Measurements from ENCODE around the gene CDH11. TPM values are rescaled to one million over a fixed set of nuclear protein-coding genes. Genes with fewer than 3 reads are reported as not detected.

CDH11 gene
- total RNA-seq, 1 donor from 2014 or later, result 94.1 TPM

DNA sequence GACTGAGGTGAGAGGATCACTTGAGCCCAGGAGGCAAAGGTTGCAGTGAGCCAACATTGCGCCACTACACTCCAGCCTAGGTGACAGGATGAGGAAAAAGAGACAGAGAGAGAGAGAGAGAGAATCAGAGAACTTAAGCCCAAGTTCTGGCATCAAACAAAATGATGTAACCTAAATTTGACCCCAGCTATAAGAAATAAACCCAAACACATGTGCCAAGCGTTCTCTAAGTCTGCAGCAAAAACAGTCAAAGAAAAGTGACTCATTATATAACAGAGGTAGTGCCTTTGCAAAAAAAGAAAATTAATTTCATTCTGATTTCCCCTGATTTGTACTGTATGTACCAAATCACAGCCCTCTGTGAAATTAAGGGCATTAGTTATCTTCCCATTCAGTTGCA lies 89.5 kb downstream of the CDH11 start:
- TF ChIP-seq, protein P1, sequence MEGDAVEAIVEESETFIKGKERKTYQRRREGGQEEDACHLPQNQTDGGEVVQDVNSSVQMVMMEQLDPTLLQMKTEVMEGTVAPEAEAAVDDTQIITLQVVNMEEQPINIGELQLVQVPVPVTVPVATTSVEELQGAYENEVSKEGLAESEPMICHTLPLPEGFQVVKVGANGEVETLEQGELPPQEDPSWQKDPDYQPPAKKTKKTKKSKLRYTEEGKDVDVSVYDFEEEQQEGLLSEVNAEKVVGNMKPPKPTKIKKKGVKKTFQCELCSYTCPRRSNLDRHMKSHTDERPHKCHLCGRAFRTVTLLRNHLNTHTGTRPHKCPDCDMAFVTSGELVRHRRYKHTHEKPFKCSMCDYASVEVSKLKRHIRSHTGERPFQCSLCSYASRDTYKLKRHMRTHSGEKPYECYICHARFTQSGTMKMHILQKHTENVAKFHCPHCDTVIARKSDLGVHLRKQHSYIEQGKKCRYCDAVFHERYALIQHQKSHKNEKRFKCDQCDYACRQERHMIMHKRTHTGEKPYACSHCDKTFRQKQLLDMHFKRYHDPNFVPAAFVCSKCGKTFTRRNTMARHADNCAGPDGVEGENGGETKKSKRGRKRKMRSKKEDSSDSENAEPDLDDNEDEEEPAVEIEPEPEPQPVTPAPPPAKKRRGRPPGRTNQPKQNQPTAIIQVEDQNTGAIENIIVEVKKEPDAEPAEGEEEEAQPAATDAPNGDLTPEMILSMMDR (IDR thresholded peaks at IDR 0.05), result no peak
- Histone ChIP-seq H3K27me3 (ENCODE audit: low read depth) (no peaks in the 10 kb centered on the region), H3K4me3 (no peak overlapping the region), H3K9me3 (no peaks in the 10 kb centered on the region), H3K36me3 (no peaks in the 10 kb centered on the region), H3K27ac (no peak overlapping the region), H3K4me1 (no peaks in the 10 kb centered on the region)
- no peak for DNase-seq
- ATAC-seq, result no peak
- intact Hi-C loops (cut with DNase I), result no loop called here

DNA sequence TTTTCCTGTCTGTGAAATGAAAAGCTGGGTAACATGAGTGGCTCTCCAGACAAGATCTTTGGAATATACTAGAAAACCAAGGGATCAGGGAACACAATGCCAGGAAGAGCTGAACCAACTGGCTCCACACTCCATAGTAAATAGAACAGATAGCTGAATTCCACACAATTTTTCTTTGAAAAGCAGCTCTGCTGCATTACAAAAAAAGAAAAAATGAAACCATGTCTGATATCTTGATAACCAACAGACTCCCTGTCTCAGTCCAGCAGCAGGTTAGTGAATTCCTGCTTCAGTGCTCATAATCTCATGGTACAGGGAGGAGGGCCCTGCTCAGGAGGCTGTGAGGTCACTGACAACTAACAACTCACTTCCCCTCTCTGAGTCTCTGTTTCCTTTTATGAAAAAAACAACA lies 97.1 kb downstream of the CDH11 start:
- H3K36me3 ChIP-seq, result no peaks in the 10 kb centered on the region
- H3K27me3 ChIP-seq (ENCODE audit: low read depth), result no peaks in the 10 kb centered on the region
- no peaks in the 10 kb centered on the region for H3K4me1 ChIP-seq
- TF ChIP-seq, protein P1 (IDR thresholded peaks at IDR 0.05), result no peak
- no peak overlapping the region for H3K4me3 ChIP-seq
- intact Hi-C loops (cut with DNase I), result no loop called here
- no peak overlapping the region for H3K27ac ChIP-seq
- DNase-seq, result no peak
- ATAC-seq, result no peak
- H3K9me3 ChIP-seq, result no peaks in the 10 kb centered on the region

DNA sequence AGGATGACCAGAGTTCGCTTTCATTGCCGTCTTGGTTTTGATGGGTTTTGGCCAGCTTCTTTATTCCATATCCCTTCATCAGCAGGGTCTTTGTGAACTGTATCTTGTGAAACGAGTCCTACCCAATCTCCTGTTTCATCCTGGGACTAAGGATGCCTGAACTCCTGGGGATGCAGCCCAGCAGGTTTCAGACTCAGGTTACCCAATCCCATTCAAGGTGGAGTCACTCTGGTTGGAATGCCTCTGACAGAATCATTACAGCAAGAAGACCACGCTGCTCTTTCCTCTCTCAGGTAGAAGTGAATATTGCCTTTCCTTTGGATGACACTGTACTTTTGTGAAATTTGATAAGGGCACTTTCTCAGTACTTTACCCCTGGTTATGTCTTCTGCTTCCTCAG lies 98.1 kb downstream of the CDH11 start:
- no peaks in the 10 kb centered on the region for H3K9me3 ChIP-seq
- TF ChIP-seq, protein P1 (IDR thresholded peaks at IDR 0.05), result no peak
- no peaks in the 10 kb centered on the region for H3K27me3 ChIP-seq (ENCODE audit: low read depth)
- ATAC-seq (no peak), DNase-seq (no peak)
- no peaks in the 10 kb centered on the region for H3K4me1 ChIP-seq
- no peaks in the 10 kb centered on the region for H3K36me3 ChIP-seq
- no peak overlapping the region for H3K4me3 ChIP-seq
- intact Hi-C loops (cut with DNase I), result no loop called here
- H3K27ac ChIP-seq, result no peak overlapping the region

DNA sequence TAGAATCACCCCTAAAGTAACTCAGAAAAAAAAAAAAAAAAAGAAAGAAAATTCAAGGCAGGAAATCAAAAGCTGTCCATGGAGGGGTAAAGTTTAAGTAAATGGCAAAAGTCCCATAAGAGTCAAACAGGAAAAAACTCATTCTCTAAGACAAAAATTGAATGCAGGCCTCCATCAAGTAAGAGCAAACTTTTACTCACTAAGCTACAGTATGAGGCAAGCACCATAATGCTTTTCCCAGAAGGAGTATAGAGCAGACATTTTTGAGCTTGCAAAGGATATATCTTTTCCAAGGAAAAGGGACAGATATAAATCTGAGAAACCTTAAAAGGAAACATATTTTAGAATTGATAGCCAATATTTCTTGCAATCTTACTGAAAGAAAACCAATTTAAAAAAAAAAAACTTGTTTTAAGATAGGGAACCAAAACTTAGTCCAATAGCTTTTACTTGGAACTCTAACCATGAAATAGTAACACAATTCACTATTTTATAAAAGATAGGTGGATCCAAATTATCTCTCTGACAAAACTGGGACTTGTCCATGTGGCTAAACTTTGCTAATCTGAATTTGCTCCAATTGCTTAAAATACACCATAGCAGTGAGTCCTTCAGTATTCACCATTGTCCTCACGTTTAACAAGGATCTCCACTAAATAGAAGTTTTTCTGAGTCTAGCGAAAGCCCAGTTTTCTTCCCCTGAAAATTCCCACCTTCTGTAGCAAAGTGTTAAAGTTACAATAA lies 99.8 kb downstream of the CDH11 start:
- no peaks in the 10 kb centered on the region for H3K27me3 ChIP-seq (ENCODE audit: low read depth)
- H3K4me3 ChIP-seq, result no peak overlapping the region
- no peaks in the 10 kb centered on the region for H3K4me1 ChIP-seq
- no peaks in the 10 kb centered on the region for H3K9me3 ChIP-seq
- no peak overlapping the region for H3K27ac ChIP-seq
- TF ChIP-seq, protein P1 (IDR thresholded peaks at IDR 0.05), result no peak
- intact Hi-C loops (cut with DNase I), result no loop called here
- ATAC-seq (no peak), DNase-seq (no peak)
- H3K36me3 ChIP-seq, result peaks cover 4% of the 10 kb centered on the region

DNA sequence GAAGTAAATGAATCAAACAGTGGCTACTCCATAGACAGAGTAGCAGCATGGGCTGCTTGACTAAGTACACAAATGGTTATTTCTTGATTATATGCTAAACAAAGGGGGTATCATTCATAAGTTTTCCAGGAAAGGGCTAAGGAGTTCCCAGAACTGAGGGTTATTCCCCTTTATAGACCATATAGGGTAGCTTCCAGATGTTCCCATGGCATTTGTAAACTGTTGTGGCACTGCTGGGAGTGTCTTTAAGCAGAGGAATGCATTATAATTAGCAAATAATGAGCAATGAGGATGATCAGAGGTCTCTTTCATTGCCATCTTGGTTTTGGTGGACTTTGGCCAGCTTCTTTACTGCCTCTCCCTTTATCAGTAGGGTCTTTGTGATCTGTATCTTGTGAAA lies 105.1 kb downstream of the CDH11 start:
- Histone ChIP-seq H3K27me3 (ENCODE audit: low read depth) (no peaks in the 10 kb centered on the region), H3K36me3 (peaks cover 4% of the 10 kb centered on the region), H3K4me3 (no peak overlapping the region), H3K27ac (no peak overlapping the region), H3K9me3 (no peaks in the 10 kb centered on the region), H3K4me1 (no peaks in the 10 kb centered on the region)
- DNase-seq (no peak), ATAC-seq (no peak)
- intact Hi-C loops (cut with DNase I), result no loop called here
- TF ChIP-seq, protein P1 (IDR thresholded peaks at IDR 0.05), result no peak

Measured in lower lobe of right lung (tissue), 2 donors.